Caco-2 (cell line): ENCODE measurements around the gene TP53TG5. TPM values are rescaled to one million over a fixed set of nuclear protein-coding genes. Genes with fewer than 3 reads are reported as not detected.

ENCODE experiments used
- BruUV-seq: library from RNA; stranded (reverse); fragments of 400-500 nt; replicated peaks from 2 replicates; lab custom pipeline; 2021; lab: Mats Ljungman, UMichigan
- CTCF ChIA-PET: fragments of 300-600 bp; sonication (Branson Sonifier 250); formaldehyde crosslinking; loops from one replicate; lab custom pipeline; 2022; ENCODE audit warnings: antibody characterized with exemption; lab: Charles Lee
- POLR2A ChIA-PET: fragments of 300-600 bp; sonication (Branson Sonifier 250); formaldehyde crosslinking; loops from one replicate; lab custom pipeline; 2022; ENCODE audit warnings: antibody characterized with exemption; lab: Charles Lee
- DNase-seq, 2 experiments: peaks; one replicate each; pipeline versions ENCODE4 v3.0.0 to v3.0.0-alpha.2; 2020 to 2022
- H3K27me3 ChIP-seq: replicated peaks from 2 replicates; pipeline ENCODE4 v1.6.0; 2011; ENCODE audit warnings: low read length; ENCODE audit not compliant: control insufficient read depth, insufficient read depth
- H3K36me3 ChIP-seq: 2 replicates; pipeline ENCODE4 v1.5.1; 2011; ENCODE audit warnings: low read length; ENCODE audit not compliant: control insufficient read depth, insufficient read depth
- H3K4me1 ChIP-seq: fragments of 250-450 bp; sonication (Bioruptor Pico); 2 replicates; pipeline ENCODE4 v1.5.1; 2020; ENCODE audit warnings: mild to moderate bottlenecking
- H3K4me3 ChIP-seq: 2 replicates; pipeline ENCODE4 v1.5.1; 2011; ENCODE audit warnings: low read depth, mild to moderate bottlenecking, control low read depth, low read length
- H3K9me3 ChIP-seq: fragments of 250-450 bp; sonication (Bioruptor Pico); 2 replicates; pipeline ENCODE4 v1.5.1; 2020; ENCODE audit warnings: mild to moderate bottlenecking, moderate library complexity
- H3K27ac Mint-ChIP-seq: one replicate; pipeline ENCODE4 v1.8.0; 2022; ENCODE audit warnings: mixed read lengths; ENCODE audit not compliant: unreplicated experiment
- H3K27me3 Mint-ChIP-seq: one replicate; pipeline ENCODE4 v1.8.0; 2022; ENCODE audit warnings: mixed read lengths; ENCODE audit not compliant: insufficient read depth, unreplicated experiment
- H3K36me3 Mint-ChIP-seq: one replicate; pipeline ENCODE4 v1.8.0; 2022; ENCODE audit warnings: mild to moderate bottlenecking, mixed read lengths; ENCODE audit not compliant: insufficient read depth, unreplicated experiment
- H3K4me1 Mint-ChIP-seq: one replicate; pipeline ENCODE4 v1.8.0; 2022; ENCODE audit warnings: low read depth, mixed read lengths; ENCODE audit not compliant: unreplicated experiment
- H3K4me3 Mint-ChIP-seq: one replicate; pipeline ENCODE4 v1.8.0; 2022; ENCODE audit warnings: mild to moderate bottlenecking, moderate library complexity, mixed read lengths; ENCODE audit not compliant: unreplicated experiment
- H3K9me3 Mint-ChIP-seq: one replicate; pipeline ENCODE4 v1.8.0; 2022; ENCODE audit warnings: mixed read lengths; ENCODE audit not compliant: unreplicated experiment
- intact Hi-C: fragments of 100-400 bp; cut with micrococcal nuclease; formaldehyde crosslinking; loops from one replicate; pipeline ENCODE4 v1.10.0; 2022; ENCODE audit not compliant: unreplicated experiment
- total RNA-seq: library from RNA; stranded (reverse); gene quantifications from 2 replicates; pipeline ENCODE4 v1.2.3, GENCODE V29; 2022
- TF ChIP-seq, protein P1 (sequence below), 2 experiments: fragments of 200-600 bp in 1 of 2; IDR thresholded peaks; 1 replicate in 1 of 2; 2 replicates in 1 of 2; pipeline versions ENCODE4 v1.5.1 to v1.8.0; 2011 to 2022; ENCODE audit warnings: antibody characterized with exemption in 1 of 2, control low read depth in 1 of 2, inconsistent platforms in 1 of 2, low read depth in 1 of 2, low read length in 1 of 2, mild to moderate bottlenecking in 1 of 2, moderate library complexity in 1 of 2; ENCODE audit not compliant: insufficient read depth in 1 of 2, severe bottlenecking in 1 of 2, unreplicated experiment in 1 of 2

The TP53TG5 gene
- total RNA-seq, 1 experiment from 2014 or later = not detected

DNA sequence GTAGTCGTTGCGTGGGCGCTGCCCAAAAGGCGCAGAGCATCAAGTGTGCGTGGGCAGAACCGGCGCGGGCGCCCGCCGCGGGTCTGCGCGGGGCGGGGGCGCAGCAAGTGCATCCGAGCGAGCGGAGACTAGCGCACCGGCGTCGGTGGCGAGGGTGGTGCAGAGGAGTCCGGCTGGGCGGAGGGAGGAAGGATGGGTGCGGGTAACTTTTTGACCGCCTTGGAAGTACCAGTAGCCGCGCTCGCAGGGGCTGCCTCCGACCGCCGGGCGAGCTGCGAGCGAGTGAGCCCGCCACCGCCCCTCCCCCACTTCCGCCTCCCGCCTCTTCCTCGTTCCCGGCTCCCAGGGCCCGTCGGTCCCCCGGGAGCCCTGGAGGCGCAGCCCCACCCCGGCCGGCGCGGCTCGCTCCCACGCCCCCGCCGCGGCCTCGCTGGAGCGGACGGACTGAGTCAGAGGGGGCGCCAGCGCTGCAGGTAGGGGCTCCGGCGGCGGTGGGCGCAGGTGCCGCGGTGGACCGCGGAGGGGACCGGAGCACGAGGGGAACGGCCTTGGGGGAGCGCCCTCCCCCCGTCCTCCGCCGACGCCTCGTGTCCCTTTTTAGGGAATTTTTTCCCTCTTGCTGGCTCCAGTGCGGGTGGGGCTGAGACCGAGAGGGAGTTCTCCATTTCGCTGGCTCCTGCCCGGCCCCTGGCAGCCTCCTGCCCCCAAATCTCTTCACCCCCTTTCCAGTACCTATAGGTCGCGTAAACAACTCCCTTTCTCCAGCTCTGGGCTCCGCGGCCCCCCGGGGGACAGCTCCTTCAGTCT, 28.3 kb upstream of the TP53TG5 start:
- H3K9me3 ChIP-seq = peaks cover 7% of the 10 kb centered on the region
- peaks cover 13% of the 10 kb centered on the region for H3K36me3 Mint-ChIP-seq
- H3K27ac Mint-ChIP-seq = peak overlapping the region; percentile 60
- H3K27me3 ChIP-seq = no peaks in the 10 kb centered on the region
- intact Hi-C loops = loop anchor here (1.0 kb wide), 1 partner anchor 10 kb away; the partner anchor contains the start of gene PIGT
- no TSS peak for BruUV-seq
- CTCF ChIA-PET = interaction anchor here (0.6 to 2.1 kb wide), 14 partner anchors 9 to 527 kb away, joined by 3 to 17 read pairs (median 5); partner anchors contain the start of genes PIGT and SYS1
- DNase-seq = peak; percentile 80 to 82
- H3K4me1 ChIP-seq = no peaks in the 10 kb centered on the region
- H3K4me3 ChIP-seq = peak overlapping the region; percentile 98
- TF ChIP-seq, protein P1, sequence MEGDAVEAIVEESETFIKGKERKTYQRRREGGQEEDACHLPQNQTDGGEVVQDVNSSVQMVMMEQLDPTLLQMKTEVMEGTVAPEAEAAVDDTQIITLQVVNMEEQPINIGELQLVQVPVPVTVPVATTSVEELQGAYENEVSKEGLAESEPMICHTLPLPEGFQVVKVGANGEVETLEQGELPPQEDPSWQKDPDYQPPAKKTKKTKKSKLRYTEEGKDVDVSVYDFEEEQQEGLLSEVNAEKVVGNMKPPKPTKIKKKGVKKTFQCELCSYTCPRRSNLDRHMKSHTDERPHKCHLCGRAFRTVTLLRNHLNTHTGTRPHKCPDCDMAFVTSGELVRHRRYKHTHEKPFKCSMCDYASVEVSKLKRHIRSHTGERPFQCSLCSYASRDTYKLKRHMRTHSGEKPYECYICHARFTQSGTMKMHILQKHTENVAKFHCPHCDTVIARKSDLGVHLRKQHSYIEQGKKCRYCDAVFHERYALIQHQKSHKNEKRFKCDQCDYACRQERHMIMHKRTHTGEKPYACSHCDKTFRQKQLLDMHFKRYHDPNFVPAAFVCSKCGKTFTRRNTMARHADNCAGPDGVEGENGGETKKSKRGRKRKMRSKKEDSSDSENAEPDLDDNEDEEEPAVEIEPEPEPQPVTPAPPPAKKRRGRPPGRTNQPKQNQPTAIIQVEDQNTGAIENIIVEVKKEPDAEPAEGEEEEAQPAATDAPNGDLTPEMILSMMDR (IDR thresholded peaks at IDR 0.05; ENCODE audit: insufficient read depth in 1 of 2, low read depth in 1 of 2, low read length in 1 of 2, severe bottlenecking in 1 of 2, unreplicated experiment in 1 of 2) = peak in 1 of 2 experiments; percentile 16
- H3K4me1 Mint-ChIP-seq = no peaks in the 10 kb centered on the region
- H3K9me3 Mint-ChIP-seq = peaks cover 16% of the 10 kb centered on the region
- no peaks in the 10 kb centered on the region for H3K27me3 Mint-ChIP-seq
- H3K4me3 Mint-ChIP-seq = peak overlapping the region; percentile 84
- peaks cover 2% of the 10 kb centered on the region; the same call in 1 of the 2 replicates for H3K36me3 ChIP-seq
- POLR2A ChIA-PET = interaction anchor here (0.5 to 2.6 kb wide), 5 partner anchors 10 to 173 kb away, joined by 3 to 8 read pairs (median 4); partner anchors contain the start of genes PIGT, SYS1 and WFDC8

DNA sequence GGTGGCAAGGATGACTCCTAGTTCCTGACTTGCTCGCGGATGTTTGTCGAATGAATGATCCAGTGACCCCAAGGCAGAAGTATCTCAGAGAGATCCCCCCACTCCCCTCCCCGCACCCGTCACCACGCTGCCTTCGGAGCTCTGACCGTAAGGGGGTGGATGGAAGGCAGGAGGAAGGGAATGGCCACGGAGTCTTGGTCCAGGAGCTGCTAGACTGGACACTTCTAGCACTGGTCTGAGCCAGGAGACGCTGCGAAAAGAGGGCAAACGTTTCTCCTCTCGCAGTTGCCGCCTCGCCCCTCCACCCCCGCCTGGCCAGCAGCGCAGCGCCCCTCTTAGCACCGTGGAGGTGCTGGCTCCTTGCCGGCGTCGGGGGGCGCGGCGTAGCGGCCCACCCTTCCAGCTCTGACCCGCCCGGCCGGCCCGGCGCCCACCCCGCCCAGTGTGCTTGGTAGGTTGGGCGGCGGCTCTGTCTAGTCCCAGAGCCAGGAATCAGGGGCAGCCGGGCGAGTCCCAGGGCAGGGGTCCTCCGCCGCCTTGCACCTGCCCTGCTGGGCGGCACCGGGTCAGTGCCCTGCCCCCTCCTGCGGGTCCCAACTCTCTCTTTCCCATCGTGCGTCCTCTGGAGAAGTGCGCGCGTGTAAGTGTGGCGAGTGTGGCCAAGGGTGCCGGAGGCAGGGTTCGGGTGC, 27.6 kb upstream of the TP53TG5 start:
- Mint-ChIP-seq H3K36me3 (peaks cover 13% of the 10 kb centered on the region), H3K27me3 (no peaks in the 10 kb centered on the region), H3K27ac (peak overlapping the region; percentile 52), H3K4me3 (peak overlapping the region; percentile 84), H3K9me3 (peaks cover 24% of the 10 kb centered on the region), H3K4me1 (no peaks in the 10 kb centered on the region)
- intact Hi-C loops = loop anchor here (1.0 kb wide), 1 partner anchor 11 kb away; the partner anchor contains the start of gene PIGT
- H3K4me1 ChIP-seq = no peaks in the 10 kb centered on the region
- ChIA-PET POLR2A (interaction anchor here (0.5 to 2.6 kb wide), 3 partner anchors 13 to 60 kb away, joined by 3 to 8 read pairs (median 4); partner anchors contain the start of gene SYS1), CTCF (interaction anchor here (0.6 to 1.5 kb wide), 6 partner anchors 12 to 83 kb away, joined by 3 to 6 read pairs (median 5); no protein-coding TSS in a partner anchor)
- peaks cover 14% of the 10 kb centered on the region for H3K9me3 ChIP-seq
- H3K4me3 ChIP-seq = peak overlapping the region; percentile 98
- peak; percentile 35 to 46 for DNase-seq
- no peaks in the 10 kb centered on the region for H3K27me3 ChIP-seq
- H3K36me3 ChIP-seq = peaks cover 2% of the 10 kb centered on the region; the same call in 1 of the 2 replicates
- TF ChIP-seq, protein P1 (IDR thresholded peaks at IDR 0.05; ENCODE audit: insufficient read depth in 1 of 2, low read depth in 1 of 2, low read length in 1 of 2, severe bottlenecking in 1 of 2, unreplicated experiment in 1 of 2) = peak in 1 of 2 experiments; percentile 26
- BruUV-seq = no TSS peak

DNA sequence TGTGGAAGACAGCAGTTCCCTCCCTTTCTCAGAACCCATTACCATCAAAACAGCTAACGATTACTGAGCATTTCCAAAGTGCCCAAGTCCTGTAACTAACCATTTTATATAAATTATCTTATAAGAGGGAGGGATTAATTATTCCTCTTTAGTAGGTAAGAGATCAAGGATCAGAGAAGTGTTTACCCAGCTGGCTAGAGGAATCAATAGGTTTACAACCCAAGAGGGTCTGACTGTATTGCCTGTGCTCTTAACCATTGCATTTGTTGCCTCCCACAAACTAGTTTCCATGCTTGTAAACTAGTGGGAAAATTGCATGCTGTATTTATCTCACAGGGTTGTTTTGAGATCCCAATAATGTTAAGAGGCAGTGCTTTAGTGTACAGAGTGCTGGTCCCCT, 26.3 kb upstream of the TP53TG5 start:
- no peaks in the 10 kb centered on the region for H3K27me3 ChIP-seq
- H3K4me3 ChIP-seq = no peak overlapping the region
- H3K4me3 Mint-ChIP-seq = peak overlapping the region; percentile 84
- no peaks in the 10 kb centered on the region for H3K4me1 Mint-ChIP-seq
- no peaks in the 10 kb centered on the region for H3K27me3 Mint-ChIP-seq
- intact Hi-C loops = no loop called here
- TSS peak; percentile 18 for BruUV-seq
- no peak for DNase-seq
- peaks cover 6% of the 10 kb centered on the region for H3K36me3 Mint-ChIP-seq
- no peaks in the 10 kb centered on the region for H3K4me1 ChIP-seq
- ChIA-PET CTCF (no interaction called here), POLR2A (interaction anchor here (1.0 kb wide), 1 partner anchor 12 kb away, joined by 3 read pairs; the partner anchor contains the start of gene PIGT)
- TF ChIP-seq, protein P1 (IDR thresholded peaks at IDR 0.05; ENCODE audit: insufficient read depth in 1 of 2, low read depth in 1 of 2, low read length in 1 of 2, severe bottlenecking in 1 of 2, unreplicated experiment in 1 of 2) = no peak
- H3K9me3 Mint-ChIP-seq = peaks cover 34% of the 10 kb centered on the region
- H3K36me3 ChIP-seq = peaks cover 4% of the 10 kb centered on the region; the same call in 1 of the 2 replicates
- peak overlapping the region; percentile 52 for H3K27ac Mint-ChIP-seq
- peaks cover 26% of the 10 kb centered on the region for H3K9me3 ChIP-seq
